HL-60 (cell line): Measurements from ENCODE around the gene PCLO.

Experiments
- CTCF ChIP-seq: IDR thresholded peaks from one replicate; pipeline ENCODE4 v1.5.1; 2011; ENCODE audit warnings: low read length, control low read depth, inconsistent platforms; ENCODE audit not compliant: insufficient read depth
- GABPA ChIP-seq: IDR thresholded peaks from 2 replicates; pipeline ENCODE4 v1.6.1; 2012; ENCODE audit warnings: low read depth
- POLR2AphosphoS5 ChIP-seq: IDR thresholded peaks from 2 replicates; pipeline ENCODE4 v1.6.1; 2012; ENCODE audit warnings: low read depth
- REST ChIP-seq: IDR thresholded peaks from 2 replicates; pipeline ENCODE4 v1.6.1; 2012; ENCODE audit warnings: low read depth; ENCODE audit not compliant: insufficient replicate concordance
- SPI1 ChIP-seq: IDR thresholded peaks from 2 replicates; pipeline ENCODE4 v1.6.1; 2012; ENCODE audit warnings: low read depth, mild to moderate bottlenecking, borderline replicate concordance

- TF ChIP-seq GABPA: no peak
- no peak for TF ChIP-seq POLR2AphosphoS5
- no peak for TF ChIP-seq CTCF
- TF ChIP-seq REST: no peak
- TF ChIP-seq SPI1: no peak
These were observed 49.0 kb upstream of the PCLO start for GRCh38 chr7:83211685-83212084.
